K562 (cell line): Measurements from ENCODE around the gene VWA7. TPM values are rescaled to one million over a fixed set of nuclear protein-coding genes. Genes with fewer than 3 reads are reported as not detected.

Experiments used
- DACH1 ChIP-seq: fragments of 450-650 bp; IDR thresholded peaks from 2 replicates; pipeline ENCODE4 v1.6.1; 2018; ENCODE audit not compliant: partially characterized antibody
- HNRNPK ChIP-seq: fragments of 200-400 bp; formaldehyde crosslinking; IDR thresholded peaks from one replicate; pipeline ENCODE4 v1.6.1; 2018; ENCODE audit warnings: mild to moderate bottlenecking, low read depth, low read length; ENCODE audit not compliant: poor library complexity, severe bottlenecking
- MCM7 ChIP-seq, 2 experiments: fragments of 450-650 bp; IDR thresholded peaks; 2 replicates each; pipeline ENCODE4 v1.6.1; 2016 to 2018
- NBN ChIP-seq: fragments of 450-650 bp; IDR thresholded peaks from 2 replicates; pipeline ENCODE4 v1.6.1; 2016; ENCODE audit warnings: low read depth, mild to moderate bottlenecking
- RAD21 ChIP-seq, 2 experiments: fragments of 250-450 bp in 1 of 2; fragments of 450-650 bp in 1 of 2; sonication (Bioruptor Pico) in 1 of 2; formaldehyde crosslinking in 1 of 2; IDR thresholded peaks in 1 of 2; conservative IDR thresholded peaks in 1 of 2; 2 replicates each; pipeline versions ENCODE4 v1.4.0 to v1.8.0; 2020 to 2022; ENCODE audit warnings: mild to moderate bottlenecking in 2 of 2, moderate library complexity in 1 of 2
- ZNF347 ChIP-seq: fragments of 450-650 bp; formaldehyde crosslinking; IDR thresholded peaks from 2 replicates; pipeline ENCODE4 v1.4.0; 2020; ENCODE audit warnings: low read depth, mild to moderate bottlenecking, moderate library complexity
- polyA plus RNA-seq, 8 experiments: library from polyadenylated mRNA; depleted of rRNA in 4 of 8; stranded (reverse) in 5 of 8; unstranded in 3 of 8; fragments of >200 nt; fragmentation: Nextera tagmentation in 2 of 8; fragmentation: Illumina TruSeq in 1 of 8; extraction: Ambion mirVana in 2 of 8; extraction: Trizol in 1 of 8; gene quantifications; 2 replicates each; pipeline versions ENCODE4 v1.2.1 to v1.2.3, GENCODE V29; 2011 to 2014; ENCODE audit warnings: inconsistent platforms in 1 of 8, missing spikeins in 1 of 8
- total RNA-seq, 7 experiments: library from RNA; depleted of rRNA in 6 of 7; stranded (reverse); fragments of >200 nt in 6 of 7; fragmentation: Illumina TruSeq in 2 of 7; extraction: Trizol in 2 of 7; gene quantifications; 2 replicates each; pipeline versions ENCODE4 v1.2.1 to v1.2.3, GENCODE V29; 2011 to 2021; ENCODE audit warnings: low replicate concordance in 1 of 7
- TF ChIP-seq, protein P1 (sequence below), 2 experiments: fragments of 450-650 bp; formaldehyde crosslinking in 1 of 2; IDR thresholded peaks; 2 replicates each; pipeline versions ENCODE4 v1.4.0 to v1.6.1; 2014 to 2020; ENCODE audit warnings: mild to moderate bottlenecking in 2 of 2, borderline replicate concordance in 1 of 2, low read depth in 1 of 2
- TF ChIP-seq, protein P2 (sequence below): fragments of 250-450 bp; sonication (Bioruptor Pico); IDR thresholded peaks from 2 replicates; pipeline ENCODE4 v1.5.0; 2020; ENCODE audit warnings: mild to moderate bottlenecking
- TF ChIP-seq, protein P3 (sequence below): fragments of 450-650 bp; IDR thresholded peaks from 2 replicates; pipeline ENCODE4 v1.6.1; 2016; ENCODE audit warnings: antibody characterized with exemption
- TF ChIP-seq, protein P4 (sequence below): sonication (generic); formaldehyde crosslinking; IDR thresholded peaks from 2 replicates; pipeline ENCODE4 v1.8.0; 2022; ENCODE audit warnings: mild to moderate bottlenecking, missing genetic modification reagents
- TF ChIP-seq, protein P5 (sequence below), 3 experiments: IDR thresholded peaks in 2 of 3; conservative IDR thresholded peaks in 1 of 3; 2 replicates each; pipeline ENCODE4 v1.5.1; 2011 to 2012; ENCODE audit warnings: low read length in 3 of 3, mild to moderate bottlenecking in 3 of 3, control low read depth in 2 of 3, improper control_type of control experiment in 1 of 3, inconsistent platforms in 1 of 3, low read depth in 1 of 3, mixed read lengths in 1 of 3, moderate library complexity in 1 of 3; ENCODE audit not compliant: insufficient read depth in 2 of 3

VWA7 gene
- total and polyA plus RNA-seq, 9 of the 15 experiments (the other 6 are each of a cell fraction or from before 2014, with no cell fraction given), result 0.18 to 2.9 (median 0.95) TPM

DNA sequence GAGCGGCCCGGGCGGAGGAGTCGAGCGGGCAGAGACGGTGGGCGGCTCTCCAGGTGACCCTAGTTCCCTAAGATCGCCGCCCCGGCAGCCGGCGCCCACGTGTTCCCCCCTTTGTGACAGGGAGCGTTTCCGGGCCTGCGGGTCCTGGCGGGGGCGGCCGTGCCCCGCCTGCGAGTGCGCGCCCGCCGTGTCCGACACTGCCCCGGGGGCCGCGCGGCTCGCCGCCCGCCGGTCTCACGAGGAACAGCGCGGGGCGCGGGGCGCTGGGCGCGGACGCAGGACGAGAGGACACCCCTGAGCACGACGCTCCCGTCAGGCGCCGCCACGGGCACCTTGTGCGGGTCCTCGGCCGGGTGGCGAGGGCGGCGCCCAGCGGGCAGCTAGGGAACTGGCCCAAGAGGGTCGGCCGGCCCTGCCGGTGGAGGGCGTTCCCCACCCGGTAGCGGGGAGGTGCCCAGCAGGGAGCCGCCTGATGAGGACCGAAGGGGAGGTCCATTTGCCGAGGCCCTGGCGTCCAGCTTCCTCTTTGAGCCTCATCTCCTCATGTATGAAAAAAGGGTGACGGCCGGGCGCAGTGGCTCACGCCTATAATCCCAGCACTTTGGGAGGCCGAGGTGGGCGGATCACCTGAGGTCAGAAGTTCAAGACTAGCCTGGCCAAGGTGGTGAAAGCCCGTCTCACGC lies 18.6 kb upstream of the VWA7 start, which contains the start of gene VARS1 (continued):
- TF ChIP-seq ZNF347 (CRISPR knock-in tag) (no peak), DACH1 (peak; percentile 77), HNRNPK (peak; percentile 52), NBN (peak; percentile 95), RAD21 (CRISPR knock-in tag; conservative IDR thresholded peaks at IDR 0.05 in 1 of 2, IDR thresholded peaks at IDR 0.05 in 1 of 2) (peak; percentile 99 to 100), MCM7 (IDR thresholded peaks at IDR 0.05) (no peak)
- TF ChIP-seq, protein P1, sequence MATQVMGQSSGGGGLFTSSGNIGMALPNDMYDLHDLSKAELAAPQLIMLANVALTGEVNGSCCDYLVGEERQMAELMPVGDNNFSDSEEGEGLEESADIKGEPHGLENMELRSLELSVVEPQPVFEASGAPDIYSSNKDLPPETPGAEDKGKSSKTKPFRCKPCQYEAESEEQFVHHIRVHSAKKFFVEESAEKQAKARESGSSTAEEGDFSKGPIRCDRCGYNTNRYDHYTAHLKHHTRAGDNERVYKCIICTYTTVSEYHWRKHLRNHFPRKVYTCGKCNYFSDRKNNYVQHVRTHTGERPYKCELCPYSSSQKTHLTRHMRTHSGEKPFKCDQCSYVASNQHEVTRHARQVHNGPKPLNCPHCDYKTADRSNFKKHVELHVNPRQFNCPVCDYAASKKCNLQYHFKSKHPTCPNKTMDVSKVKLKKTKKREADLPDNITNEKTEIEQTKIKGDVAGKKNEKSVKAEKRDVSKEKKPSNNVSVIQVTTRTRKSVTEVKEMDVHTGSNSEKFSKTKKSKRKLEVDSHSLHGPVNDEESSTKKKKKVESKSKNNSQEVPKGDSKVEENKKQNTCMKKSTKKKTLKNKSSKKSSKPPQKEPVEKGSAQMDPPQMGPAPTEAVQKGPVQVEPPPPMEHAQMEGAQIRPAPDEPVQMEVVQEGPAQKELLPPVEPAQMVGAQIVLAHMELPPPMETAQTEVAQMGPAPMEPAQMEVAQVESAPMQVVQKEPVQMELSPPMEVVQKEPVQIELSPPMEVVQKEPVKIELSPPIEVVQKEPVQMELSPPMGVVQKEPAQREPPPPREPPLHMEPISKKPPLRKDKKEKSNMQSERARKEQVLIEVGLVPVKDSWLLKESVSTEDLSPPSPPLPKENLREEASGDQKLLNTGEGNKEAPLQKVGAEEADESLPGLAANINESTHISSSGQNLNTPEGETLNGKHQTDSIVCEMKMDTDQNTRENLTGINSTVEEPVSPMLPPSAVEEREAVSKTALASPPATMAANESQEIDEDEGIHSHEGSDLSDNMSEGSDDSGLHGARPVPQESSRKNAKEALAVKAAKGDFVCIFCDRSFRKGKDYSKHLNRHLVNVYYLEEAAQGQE (IDR thresholded peaks at IDR 0.05; ENCODE audit: borderline replicate concordance), result peak; percentile 96
- TF ChIP-seq, protein P1 (CRISPR knock-in tag; IDR thresholded peaks at IDR 0.05; ENCODE audit: low read depth), result peak; percentile 91; the same call in 1 of the 2 replicates
- TF ChIP-seq, protein P2, sequence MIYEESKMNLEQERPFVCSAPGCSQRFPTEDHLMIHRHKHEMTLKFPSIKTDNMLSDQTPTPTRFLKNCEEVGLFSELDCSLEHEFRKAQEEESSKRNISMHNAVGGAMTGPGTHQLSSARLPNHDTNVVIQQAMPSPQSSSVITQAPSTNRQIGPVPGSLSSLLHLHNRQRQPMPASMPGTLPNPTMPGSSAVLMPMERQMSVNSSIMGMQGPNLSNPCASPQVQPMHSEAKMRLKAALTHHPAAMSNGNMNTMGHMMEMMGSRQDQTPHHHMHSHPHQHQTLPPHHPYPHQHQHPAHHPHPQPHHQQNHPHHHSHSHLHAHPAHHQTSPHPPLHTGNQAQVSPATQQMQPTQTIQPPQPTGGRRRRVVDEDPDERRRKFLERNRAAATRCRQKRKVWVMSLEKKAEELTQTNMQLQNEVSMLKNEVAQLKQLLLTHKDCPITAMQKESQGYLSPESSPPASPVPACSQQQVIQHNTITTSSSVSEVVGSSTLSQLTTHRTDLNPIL (CRISPR knock-in tag), result no peak
- TF ChIP-seq, protein P3, sequence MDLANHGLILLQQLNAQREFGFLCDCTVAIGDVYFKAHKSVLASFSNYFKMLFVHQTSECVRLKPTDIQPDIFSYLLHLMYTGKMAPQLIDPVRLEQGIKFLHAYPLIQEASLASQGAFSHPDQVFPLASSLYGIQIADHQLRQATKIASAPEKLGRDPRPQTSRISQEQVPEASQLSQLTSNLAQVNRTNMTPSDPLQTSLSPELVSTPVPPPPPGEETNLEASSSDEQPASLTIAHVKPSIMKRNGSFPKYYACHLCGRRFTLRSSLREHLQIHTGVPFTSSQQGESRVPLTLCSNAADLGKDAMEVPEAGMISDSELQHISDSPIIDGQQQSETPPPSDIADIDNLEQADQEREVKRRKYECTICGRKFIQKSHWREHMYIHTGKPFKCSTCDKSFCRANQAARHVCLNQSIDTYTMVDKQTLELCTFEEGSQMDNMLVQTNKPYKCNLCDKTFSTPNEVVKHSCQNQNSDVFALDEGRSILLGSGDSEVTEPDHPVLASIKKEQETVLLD, result peak; percentile 89
- TF ChIP-seq, protein P4, sequence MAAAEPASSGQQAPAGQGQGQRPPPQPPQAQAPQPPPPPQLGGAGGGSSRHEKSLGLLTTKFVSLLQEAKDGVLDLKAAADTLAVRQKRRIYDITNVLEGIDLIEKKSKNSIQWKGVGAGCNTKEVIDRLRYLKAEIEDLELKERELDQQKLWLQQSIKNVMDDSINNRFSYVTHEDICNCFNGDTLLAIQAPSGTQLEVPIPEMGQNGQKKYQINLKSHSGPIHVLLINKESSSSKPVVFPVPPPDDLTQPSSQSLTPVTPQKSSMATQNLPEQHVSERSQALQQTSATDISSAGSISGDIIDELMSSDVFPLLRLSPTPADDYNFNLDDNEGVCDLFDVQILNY (CRISPR knock-in tag), result 0 out of 2 replicates have a peak, but pooled peaks have one; percentile 71
- TF ChIP-seq, protein P5, sequence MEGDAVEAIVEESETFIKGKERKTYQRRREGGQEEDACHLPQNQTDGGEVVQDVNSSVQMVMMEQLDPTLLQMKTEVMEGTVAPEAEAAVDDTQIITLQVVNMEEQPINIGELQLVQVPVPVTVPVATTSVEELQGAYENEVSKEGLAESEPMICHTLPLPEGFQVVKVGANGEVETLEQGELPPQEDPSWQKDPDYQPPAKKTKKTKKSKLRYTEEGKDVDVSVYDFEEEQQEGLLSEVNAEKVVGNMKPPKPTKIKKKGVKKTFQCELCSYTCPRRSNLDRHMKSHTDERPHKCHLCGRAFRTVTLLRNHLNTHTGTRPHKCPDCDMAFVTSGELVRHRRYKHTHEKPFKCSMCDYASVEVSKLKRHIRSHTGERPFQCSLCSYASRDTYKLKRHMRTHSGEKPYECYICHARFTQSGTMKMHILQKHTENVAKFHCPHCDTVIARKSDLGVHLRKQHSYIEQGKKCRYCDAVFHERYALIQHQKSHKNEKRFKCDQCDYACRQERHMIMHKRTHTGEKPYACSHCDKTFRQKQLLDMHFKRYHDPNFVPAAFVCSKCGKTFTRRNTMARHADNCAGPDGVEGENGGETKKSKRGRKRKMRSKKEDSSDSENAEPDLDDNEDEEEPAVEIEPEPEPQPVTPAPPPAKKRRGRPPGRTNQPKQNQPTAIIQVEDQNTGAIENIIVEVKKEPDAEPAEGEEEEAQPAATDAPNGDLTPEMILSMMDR (IDR thresholded peaks at IDR 0.05 in 2 of 3, conservative IDR thresholded peaks at IDR 0.05 in 1 of 3; ENCODE audit: insufficient read depth in 2 of 3, low read depth in 1 of 3, low read length in 3 of 3), result peak; percentile 99 to 100 (median 100)
